GM12878 (cell line): ENCODE results near the gene PDIA3.

Experiments
- ATF2 ChIP-seq: IDR thresholded peaks from 2 replicates; pipeline ENCODE4 v1.6.1; 2012; ENCODE audit warnings: low read length, inconsistent platforms
- CHD2 ChIP-seq: IDR thresholded peaks from 2 replicates; pipeline ENCODE4 v1.6.1; 2011; ENCODE audit warnings: low read depth, low read length, improper control_type of control experiment, borderline replicate concordance
- CTCF ChIP-seq, 3 experiments: IDR thresholded peaks in 2 of 3; conservative IDR thresholded peaks in 1 of 3; 2 replicates each; pipeline ENCODE4 v1.5.1; 2011; ENCODE audit warnings: low read depth in 3 of 3, low read length in 3 of 3, mild to moderate bottlenecking in 3 of 3, control low read depth in 2 of 3, moderate library complexity in 2 of 3, inconsistent platforms in 1 of 3, mixed read lengths in 1 of 3; ENCODE audit not compliant: control insufficient read depth in 2 of 3, insufficient read depth in 1 of 3; ENCODE audit errors: extremely low read depth in 1 of 3
- E2F4 ChIP-seq: IDR thresholded peaks from 2 replicates; pipeline ENCODE4 v1.6.1; 2012; ENCODE audit warnings: low read depth, low read length, improper control_type of control experiment
- ESRRA ChIP-seq: IDR thresholded peaks from 2 replicates; pipeline ENCODE4 v1.6.1; 2012; ENCODE audit warnings: mild to moderate bottlenecking, low read length, improper control_type of control experiment
- EZH2 ChIP-seq: IDR thresholded peaks from 2 replicates; pipeline ENCODE4 v1.6.1; 2012; ENCODE audit warnings: low read depth, mild to moderate bottlenecking, control low read depth, inconsistent platforms, low read length, borderline replicate concordance; ENCODE audit not compliant: control insufficient read depth
- POLR2A ChIP-seq: IDR thresholded peaks from 2 replicates; pipeline ENCODE4 v1.6.1; 2011; ENCODE audit warnings: low read depth, mild to moderate bottlenecking, low read length
- RAD21 ChIP-seq: IDR thresholded peaks from 2 replicates; pipeline ENCODE4 v1.6.1; 2011; ENCODE audit warnings: mild to moderate bottlenecking, low read depth, low read length, moderate library complexity; ENCODE audit not compliant: insufficient read depth
- SKIL ChIP-seq: fragments of 450-650 bp; IDR thresholded peaks from 2 replicates; pipeline ENCODE4 v1.6.1; 2017; ENCODE audit warnings: mild to moderate bottlenecking, low read depth, inconsistent platforms; ENCODE audit not compliant: poor library complexity, severe bottlenecking
- ZNF207 ChIP-seq: fragments of 450-650 bp; IDR thresholded peaks from 2 replicates; pipeline ENCODE4 v1.6.1; 2014; ENCODE audit warnings: antibody characterized with exemption, mild to moderate bottlenecking, borderline replicate concordance

GRCh38 chr15:43795997-43796396, 49.8 kb downstream of the PDIA3 start:
- no peak for TF ChIP-seq CTCF (IDR thresholded peaks at IDR 0.05 in 2 of 3, conservative IDR thresholded peaks at IDR 0.05 in 1 of 3; ENCODE audit: control insufficient read depth in 2 of 3, extremely low read depth in 1 of 3, insufficient read depth in 1 of 3, low read depth in 3 of 3, low read length in 3 of 3)
- no peak for TF ChIP-seq ATF2
- TF ChIP-seq ZNF207: no peak
- TF ChIP-seq ESRRA: no peak
- TF ChIP-seq E2F4: no peak
- no peak for TF ChIP-seq CHD2
- no peak for TF ChIP-seq POLR2A
- no peak for TF ChIP-seq RAD21
- no peak for TF ChIP-seq SKIL
- TF ChIP-seq EZH2: no peak
